SIG-M5 (cell line): ENCODE results near the gene SNAPC2.

Source experiments
- DNase-seq: peaks from one replicate; lab custom pipeline; 2025; lab: John Stamatoyannopoulos, UW

Gene SNAPC2, protein sequence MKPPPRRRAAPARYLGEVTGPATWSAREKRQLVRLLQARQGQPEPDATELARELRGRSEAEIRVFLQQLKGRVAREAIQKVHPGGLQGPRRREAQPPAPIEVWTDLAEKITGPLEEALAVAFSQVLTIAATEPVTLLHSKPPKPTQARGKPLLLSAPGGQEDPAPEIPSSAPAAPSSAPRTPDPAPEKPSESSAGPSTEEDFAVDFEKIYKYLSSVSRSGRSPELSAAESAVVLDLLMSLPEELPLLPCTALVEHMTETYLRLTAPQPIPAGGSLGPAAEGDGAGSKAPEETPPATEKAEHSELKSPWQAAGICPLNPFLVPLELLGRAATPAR

DNA sequence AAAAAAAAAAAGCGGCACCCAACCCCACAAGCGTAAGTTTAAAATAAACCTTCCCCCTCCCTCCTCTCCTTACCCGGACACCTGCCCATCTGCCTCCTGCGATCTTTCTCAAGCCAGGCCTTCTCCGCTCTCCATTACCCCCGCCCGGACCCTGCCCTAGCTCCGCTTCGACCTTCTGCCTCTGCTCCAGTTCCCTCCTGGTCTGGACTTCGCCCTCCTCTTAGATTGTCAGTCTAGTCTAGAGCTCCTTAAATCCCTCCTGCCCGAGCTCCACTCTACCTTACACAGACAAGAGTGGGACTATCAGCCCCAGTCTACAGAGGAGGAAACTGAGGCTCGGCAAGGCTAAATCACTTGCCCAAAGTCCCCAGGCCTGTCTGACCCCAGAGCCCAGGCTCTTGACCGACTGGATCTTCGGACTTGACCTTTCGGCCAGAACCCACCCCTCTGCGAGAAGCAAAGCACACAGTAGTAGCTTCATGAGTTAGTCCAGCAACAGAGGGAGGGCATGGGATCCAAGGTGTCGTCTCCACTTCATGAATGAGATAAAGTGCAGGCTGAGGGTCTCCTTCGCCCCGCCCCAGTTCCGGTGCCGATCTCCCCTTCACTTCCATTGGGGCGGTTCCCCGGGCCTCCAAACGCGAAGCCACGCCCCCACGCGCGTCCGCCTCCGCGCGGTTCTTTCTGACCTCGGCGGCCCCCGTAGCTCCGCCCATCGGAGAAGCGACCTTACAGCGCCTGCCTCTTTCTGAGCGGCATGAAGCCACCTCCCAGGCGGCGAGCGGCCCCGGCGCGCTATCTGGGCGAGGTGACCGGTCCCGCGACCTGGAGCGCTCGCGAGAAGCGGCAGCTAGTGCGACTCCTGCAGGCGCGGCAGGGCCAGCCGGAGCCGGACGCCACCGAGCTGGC lies at the start of gene SNAPC2:
SNAPC2 (plus strand) TSS at position 729 of the 909 bp plus-strand sequence; CDS start at position 758, 29 bp downstream.
- peak; percentile 29 for DNase-seq

DNA sequence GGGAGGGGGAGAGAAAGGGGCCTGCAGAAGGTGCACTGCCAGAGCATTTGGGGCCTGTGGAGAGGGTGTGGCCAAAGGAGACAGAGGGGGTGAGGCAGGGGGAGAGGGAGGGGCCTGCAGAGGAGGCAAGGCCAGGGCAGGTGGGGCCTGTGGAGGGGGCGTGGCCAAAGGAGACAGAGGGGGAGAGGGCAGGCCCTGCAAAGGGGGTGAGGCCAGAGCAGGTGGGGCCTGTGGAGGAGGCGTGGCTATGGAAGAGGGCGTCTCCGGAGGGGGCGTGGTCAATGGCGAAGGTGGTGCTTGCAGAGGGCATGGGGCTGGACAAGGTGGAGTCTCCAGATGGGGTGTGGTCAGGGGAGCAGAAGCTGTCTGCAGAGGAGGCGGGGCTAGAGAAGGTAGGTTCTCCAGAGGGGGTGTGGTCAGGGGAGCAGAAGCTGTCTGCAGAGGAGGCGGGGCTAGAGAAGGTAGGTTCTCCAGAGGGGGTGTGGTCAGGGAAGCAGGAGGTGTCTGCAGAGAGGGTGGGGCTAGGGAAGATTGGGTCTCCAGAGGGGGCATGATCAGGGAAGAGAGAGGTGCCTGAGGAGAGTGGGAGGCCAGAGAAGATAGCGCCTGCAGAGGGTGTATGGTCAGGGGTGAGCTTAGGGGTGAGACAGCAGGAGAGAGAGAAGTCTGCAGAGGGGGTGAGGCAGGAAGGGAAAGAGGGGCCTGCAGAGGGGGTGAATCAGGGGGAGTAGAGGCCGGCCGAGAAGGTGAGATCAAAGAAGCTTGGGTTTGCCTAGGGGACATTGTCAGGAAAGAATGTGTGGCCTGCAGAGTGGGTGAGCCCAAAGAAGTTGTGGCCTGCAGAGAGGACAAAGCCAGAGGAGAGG lies 49.3 kb upstream of the SNAPC2 start:
- peak; percentile 39 for DNase-seq

DNA sequence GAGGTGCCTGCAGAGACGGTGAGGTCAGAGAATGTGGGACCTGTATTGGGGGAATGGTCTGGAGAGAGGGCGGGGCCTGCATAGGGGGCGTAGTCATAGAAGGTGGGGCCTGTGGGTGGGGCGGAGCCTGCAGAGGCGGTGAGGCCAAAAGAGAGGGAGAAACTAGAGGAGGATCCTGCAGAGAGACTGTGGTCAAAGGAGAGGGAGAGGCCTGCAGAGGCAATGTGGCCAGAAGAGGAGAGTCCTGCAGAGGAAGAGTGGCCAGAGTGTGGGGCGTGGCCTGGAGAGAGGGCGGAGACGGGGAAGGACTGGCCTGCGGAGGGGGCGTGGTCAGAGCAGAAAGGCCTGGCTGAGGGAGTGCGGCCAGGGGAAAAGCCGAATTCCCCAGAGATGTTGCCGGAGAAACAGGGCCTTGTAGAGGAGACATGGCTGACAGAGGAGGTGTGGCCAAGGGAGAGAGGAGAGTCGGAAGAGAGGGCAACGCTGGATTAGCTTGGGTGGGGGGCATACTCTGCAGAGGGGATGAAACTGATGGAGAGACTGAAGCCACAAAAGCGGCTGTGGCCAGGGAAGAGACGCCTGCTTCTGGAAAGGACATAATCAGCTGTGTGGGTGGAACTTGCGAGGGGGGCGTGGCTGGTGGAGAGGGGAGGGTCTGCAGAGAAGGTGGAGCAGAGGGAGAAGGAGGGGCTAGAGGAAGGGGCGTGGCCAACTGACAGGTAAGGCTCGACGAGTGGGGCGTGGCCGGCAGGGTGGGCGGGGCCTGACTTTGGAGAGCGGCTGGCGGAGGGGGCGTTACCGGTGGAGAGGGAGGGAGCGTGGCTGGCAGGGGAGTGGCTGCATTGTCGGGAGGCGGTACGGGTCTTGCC lies 48.5 kb upstream of the SNAPC2 start:
- DNase-seq: peak; percentile 78

DNA sequence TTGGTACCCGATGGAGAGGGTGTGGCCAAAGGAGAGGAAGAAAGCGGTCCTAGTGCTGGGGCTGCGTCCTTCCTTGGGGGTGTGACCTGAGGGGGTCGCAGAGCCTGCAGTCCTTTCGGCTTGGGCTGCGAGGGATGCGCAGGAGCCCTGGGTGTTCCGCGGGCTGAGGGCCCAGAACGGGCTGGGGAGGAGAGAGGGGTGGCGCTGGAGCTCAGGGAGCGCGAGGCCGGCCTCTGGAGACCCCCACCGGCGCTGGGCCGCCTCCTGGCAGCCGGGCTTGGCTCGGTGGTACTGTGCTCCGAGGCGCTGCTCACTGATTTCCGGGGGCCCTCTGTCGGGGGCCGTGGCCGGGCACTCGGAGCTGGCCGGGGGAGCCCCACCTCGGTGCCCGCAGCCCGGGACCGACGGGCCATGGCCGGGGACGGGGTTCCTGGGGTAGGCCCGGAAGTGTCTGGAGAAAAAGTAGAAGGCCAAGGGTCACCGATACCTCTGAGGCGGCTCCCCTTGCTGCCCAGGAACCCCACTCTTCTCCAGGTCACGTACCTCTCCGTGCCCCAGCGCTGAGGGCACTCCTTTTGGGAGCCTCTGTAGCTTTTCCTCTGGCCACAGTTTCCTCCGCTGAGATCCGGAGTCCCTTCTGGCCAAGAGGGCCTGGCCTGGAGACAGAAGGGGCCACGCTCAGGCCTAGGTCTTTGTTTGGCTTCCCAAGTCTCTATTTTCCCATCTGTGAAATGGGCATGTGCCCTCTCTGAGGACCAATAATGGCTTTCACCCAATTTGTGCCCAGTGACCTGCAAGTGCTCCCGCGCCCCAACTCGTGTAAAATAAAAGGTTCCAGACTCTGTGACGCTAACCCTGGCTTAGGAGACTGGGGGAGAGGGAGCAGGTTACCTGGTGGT lies 47.6 kb upstream of the SNAPC2 start:
- DNase-seq: no peak

DNA sequence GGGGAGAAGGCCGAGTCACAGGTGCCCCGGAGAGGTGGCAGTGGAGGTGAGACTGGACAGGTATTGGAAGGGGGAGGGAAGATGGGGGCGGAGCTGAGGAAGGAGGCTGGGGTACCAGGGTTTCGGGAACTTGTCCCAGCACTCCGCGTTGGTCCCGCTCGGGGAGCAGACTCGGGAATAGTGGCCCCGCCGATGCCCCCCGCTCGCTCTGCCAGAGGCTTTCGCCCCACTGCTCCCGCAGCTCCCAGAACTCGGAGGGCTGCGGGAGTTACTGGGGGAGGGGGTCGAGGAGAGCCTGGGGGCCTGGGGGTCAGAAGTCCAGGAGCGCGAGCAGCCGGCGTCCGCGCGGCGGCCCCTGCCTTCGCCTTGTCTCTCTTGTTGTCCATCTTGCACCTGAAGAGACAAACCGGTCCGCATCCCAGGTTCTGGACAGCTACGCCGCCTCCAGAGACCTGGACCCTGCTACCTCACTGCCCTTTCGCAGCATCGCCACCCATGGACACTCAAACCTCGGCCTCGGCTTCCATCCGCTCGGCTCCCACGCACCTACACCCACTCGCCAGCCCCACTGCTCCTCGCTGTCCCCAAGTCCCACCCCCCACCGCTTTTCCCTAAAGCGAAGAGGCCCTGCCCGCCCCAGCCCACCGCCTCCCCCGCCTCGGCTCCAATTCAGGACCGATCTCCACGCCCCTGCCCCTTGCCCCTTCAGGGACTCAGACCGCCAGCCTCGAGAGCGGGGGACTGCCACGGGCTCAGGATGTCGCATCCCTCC lies 46.6 kb upstream of the SNAPC2 start:
- DNase-seq: no peak

DNA sequence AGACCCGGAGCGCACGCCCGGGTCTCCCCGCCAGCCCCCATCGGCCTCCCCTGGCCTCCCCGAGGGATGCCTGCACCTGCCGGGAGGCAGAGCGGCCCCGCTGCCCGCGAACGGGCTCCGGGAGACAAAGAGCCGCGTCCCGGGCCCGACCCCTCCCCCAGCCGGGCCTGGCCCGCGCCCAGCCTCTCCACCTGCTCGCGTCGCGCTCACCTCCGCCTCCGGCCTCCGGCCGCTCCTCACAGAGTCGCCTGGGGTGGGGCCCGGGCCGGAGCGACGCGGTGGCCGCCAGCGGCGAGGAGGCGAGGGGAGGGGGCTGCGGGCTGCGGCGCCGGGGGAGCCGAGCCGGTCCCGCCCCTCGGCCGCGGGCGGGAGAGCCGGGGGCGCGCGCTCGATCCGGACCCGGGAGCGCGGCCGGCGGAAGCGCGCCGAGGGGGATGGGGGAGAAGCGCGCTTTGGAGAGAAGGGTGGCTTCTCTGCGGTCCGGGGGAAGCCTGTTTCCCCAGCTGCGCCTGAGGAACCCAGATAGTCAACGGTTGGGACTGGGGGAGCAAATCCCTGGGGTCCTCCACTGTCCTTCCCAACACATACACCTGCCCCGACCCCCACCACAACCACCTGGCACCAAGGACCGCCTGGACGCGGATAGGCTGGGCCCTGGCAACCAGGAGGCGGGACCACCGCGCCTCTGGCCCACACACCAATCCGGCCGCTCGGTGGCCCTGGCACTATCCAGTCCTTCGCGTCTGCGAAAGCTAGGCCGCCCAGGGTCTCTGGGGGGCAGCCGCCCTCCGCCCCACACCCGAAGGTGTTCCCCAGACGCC lies 45.9 kb upstream of the SNAPC2 start, which contains the start of gene PRR36:
PRR36 (minus strand) TSS at position 315 of the 821 bp plus-strand sequence. CDS start 701 bp downstream, outside the sequence.
- DNase-seq: no peak

DNA sequence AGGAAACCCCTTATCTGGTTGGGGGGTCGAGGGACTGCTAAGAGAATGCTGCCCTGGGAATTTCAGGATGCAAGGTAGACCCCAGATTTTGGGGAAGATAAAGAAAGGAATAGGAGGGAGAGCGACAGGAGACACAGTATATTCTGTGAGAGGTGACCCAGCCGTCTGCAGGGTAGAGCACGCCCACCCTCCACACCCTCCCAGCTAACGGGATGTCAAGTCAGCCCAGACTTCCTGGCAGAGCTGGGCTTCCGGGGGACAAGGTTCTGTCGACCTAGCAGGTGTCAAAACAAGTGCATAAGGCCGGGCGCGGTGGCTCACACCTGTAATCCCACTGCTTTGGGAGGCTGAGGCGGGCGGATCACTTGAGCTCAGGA lies 45.3 kb upstream of the SNAPC2 start:
- DNase-seq: no peak

DNA sequence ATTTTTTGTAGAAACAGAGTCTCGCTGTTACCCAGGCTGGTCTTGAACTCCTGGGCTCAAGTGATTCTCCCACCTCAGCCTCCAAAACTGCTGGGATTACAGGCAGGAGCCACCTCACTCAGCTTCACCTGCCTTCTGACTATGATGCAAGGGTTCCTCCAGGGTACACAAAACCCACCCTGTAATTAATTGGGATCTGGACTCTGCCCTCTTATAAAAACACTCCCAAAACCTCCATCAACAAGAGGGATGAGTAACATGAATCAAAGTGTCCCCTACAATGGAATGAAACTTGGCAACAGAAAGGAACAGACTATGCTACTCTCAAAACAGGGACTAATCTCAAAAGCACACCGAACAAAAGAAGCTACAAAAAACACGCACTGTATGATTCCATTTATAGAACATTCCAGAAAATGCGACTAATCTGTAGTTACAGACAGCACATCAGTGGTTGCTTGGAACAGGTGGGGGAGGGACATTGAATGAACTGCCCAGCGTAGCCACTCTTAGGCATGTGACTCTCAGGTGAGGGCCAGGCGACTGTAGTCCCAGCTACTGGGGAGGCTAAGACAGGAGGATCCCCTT lies 42.8 kb upstream of the SNAPC2 start:
- no peak for DNase-seq

DNA sequence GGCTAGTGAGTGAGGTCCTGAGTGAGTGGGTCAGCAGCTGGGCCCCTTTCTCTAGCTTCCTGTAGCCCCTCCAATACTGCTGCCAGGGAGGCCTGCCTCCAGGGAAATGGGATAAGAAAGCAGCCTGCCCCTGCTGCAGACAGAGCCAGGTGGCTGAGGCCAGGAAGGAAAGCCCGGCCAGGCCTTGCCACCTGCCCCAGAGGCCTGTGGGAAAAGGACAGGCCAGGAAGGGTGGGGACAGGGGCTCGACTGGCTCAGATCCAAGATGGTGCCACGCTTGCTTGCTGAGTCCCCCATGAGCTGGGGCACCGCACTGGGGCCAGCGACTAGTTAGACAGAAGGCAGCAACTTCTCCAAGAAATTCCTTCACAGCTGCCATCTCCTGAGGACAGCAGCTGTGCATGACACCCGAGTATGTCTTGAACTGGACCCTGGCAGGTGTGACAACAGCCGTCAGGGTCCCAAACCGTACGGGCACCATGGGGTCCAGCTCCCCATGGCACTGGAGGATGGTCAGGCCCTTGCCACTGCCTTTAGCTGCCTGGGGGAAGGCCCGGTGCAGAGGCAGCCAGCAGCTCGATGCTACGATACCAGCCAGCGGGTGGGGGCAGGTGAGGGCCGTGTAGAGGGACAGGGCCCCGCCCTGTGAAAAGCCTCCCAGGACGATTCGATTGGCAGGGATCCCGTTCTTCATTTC lies 40.9 kb upstream of the SNAPC2 start:
- DNase-seq: no peak

DNA sequence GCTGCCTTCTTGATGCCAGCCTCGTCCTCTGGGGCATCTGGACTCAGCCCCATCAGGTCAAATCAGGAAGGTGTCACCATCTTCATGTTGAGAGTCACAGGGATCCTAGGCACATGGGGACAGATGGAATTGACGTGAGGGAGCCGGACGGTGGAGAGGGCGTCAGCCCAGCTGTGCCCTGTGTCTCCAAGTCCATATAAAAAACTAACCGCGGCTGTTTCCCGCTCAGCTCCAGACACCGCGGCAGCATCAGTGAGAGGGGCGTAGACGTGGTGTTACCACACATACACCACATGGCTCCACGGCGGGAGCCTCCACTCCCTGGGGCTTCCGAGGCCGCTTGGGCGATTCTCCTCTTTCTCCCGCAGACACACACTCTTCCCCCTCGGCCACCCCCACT lies 40.3 kb upstream of the SNAPC2 start:
- DNase-seq: no peak

DNA sequence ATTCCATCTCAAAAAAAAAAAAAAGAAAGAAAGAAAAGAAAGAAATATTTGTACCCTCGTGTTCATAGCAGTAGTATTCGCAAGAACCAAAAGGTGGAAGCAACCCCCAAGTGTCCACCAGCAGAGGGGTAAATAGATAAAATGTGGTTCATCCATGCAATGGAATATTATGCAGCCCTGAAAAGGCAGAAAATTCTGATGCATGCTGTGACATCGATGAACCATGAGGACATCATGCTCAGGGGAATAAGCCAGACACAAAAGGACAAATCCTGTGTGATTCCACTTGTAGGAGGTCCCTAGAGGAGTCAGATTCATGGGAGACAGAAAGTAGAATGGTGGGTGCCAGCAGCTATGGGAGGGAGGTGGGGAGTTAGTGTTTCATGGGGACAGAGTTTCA lies 38.2 kb upstream of the SNAPC2 start:
- DNase-seq: no peak

DNA sequence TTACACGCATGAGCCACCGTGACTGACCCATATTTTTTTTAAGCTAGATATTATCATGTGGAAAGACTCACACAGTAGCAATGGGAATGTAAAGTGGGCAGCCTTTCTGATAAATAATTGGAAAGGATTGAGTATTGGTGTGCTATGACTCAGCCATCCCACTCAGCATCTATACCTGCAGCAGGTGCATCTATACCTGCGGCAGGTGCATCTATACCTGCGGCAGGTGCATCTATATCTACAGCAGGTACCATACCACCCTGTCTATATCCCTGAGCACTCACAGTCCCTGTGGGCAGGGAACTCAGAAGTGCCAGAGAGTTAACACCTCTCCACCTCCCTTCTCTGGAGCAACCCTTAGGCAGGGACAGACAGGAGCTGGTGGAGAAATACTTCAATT lies 37.0 kb upstream of the SNAPC2 start:
- no peak for DNase-seq

DNA sequence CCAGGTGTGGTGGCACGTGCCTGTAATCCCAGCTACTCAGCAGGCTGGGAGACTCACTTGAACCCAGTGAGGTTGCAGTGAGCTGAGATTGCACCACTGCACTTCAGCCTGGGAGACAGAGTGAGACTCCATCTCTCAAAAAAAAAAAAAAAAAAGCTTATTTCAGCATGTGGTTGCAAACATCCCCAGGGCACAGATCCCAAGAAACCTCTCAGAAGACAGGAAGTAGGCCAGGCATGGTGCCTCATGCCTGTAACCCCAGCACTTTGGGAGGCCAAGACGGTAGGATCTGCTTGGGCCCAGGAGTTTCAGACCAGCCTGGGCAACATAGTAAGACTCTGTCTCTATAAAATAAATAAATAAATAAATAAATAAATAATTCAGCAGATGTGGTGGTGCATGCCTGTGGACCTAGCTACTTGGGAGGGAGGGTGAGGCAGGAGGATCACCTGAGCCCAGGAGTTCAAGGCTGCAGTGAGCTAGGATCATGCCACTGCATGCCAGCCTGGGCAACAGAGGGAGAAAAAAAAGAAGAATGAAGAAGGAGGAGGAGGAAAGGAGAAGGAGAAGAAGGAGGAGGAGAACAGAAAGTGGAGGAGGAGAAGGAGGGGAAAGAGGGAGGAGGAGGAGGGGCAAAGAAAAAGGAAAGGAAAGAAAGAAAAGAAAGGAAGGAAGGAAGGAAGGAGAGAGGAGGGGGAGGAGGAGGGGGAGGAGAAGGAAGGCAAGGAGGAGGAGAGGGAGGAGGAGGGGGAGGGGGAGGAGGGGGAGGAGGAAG lies 36.2 kb upstream of the SNAPC2 start:
- no peak for DNase-seq

DNA sequence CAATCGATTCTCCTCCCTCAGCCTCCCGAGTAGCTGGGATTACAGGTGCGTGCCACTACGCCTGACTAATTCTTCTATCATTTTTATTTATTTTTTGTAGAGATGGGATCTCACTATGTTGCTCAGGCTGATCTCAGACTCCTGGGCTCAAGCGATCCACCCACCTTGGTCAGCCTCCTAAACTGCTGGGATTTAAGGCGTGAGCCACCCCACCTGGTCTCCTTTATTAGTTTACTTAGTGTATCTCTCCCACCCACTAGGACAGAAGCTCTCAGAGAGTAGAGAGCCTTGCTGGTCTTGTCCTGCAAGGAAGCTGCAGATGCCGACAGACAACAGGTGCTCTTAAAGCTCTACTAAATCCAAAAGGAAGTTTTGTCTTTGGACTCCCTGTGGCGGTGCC lies 34.3 kb upstream of the SNAPC2 start:
- DNase-seq: no peak

DNA sequence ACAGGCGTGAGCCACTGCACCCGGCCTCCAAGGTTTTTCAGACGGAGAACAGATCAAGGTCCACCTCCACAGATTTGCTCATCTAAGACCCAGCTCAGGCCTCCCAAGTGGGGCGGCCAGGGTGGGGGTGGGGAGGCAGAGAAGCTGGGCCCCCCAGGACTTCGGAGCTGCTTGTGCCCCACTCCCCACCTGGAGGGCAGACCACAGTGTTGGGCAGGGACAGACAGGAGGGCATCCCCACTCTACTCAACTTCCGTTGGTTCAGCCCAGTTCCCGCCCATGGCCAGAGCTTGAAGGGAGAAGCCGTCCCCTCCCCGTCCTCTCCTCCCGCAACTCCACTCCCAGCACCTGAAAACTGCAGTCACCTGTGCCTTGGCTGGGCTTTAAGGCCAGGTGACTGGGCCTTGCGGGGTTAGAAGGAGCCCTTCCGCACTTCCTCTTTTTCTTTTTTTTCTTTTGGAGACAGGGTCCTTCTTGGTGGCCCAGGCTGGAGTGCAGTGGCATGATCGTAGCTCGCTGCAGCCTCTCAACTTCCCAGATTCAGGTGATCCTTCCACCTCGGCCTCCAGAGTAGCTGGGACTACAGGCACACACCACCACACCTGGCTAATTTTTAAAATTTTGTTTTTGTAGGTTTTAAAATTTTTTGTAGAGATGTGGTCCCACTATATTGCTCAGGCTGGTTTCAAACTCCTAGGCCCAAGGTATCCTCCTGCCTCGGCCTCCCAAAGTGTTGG lies 32.6 kb upstream of the SNAPC2 start:
- DNase-seq: no peak
